ENCODE data around the gene INPP1.

Gene INPP1

GRCh38 chr2:190410166-190410565 is 66.8 kb downstream of the INPP1 start:
- DNase-seq, result peak; percentile 33

DNA sequence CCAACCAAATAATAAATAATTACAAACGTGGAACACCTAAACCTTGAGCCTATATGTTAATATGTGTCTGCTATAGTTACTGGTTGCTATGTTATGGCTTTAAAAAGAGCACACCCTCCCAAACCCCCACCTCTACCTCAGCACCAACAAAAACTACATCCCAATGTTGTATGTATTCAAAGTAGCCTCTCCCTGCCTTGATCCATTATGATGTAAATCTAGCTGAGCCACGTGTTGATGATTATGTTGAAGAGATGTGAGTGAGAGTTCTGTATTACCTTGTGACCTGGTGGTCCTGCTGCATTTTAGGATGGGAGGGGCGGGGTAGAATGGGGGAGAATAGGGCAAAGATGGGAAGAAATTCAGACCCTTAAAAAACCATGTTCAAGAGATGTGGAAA is 69.6 kb downstream of the INPP1 start:
- no peak for DNase-seq

GRCh38 chr2:190413421-190413820 is 70.0 kb downstream of the INPP1 start:
- no peak for DNase-seq

- DNase-seq, result peak; percentile 26
Observed at GRCh38 chr2:190415251-190415650, 71.9 kb downstream of the INPP1 start.

DNA sequence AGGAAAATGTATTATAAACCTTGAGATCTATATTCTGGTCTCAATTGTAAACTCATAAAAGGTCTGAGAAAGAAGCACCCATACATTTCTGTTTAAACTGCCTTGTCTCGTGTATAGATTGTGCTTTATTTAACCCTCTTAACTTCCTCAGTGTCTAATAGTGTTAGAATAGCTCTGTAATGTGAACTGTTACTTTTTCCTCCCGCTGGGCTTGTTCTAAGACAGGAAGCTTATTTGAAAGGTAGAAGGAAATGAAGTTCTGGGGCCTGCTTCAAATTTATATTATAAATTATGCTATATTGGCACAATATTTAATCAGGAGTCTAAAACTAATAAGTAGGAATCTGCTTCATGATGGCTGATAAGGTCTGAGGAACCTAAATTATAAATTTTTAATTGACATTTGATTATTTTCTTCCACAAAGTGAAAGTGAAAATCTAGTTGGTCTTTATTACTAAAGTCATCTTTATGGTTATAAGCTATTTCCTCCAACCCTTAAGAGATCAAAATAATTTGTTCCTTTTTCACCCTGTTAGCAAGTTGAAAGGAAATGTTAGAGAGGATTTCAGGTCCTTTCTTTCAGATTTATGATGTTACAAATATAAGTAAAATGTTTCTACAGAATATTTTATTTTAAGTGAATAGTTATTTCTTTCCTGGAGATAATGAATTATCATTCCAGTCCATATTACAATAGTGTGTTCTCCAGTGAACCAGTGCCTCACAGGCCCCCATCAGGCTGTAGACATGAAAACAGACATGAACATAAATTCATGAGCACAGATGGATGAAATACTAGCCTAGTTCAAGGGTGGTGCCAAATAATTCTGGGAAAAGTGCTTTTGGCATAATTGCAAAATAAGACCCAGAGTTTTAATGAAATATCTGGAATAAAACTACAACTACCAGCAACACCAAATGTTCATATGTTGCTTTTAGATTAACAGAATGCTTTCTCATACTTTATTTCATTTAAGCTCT is 72.7 kb downstream of the INPP1 start:
- peak; percentile 80 for DNase-seq

- DNase-seq, result peak; percentile 80
Observed at GRCh38 chr2:190417045-190417842, 73.9 kb downstream of the INPP1 start.

GRCh38 chr2:190418727-190419126 is 75.3 kb downstream of the INPP1 start:
- DNase-seq, result no peak

DNA sequence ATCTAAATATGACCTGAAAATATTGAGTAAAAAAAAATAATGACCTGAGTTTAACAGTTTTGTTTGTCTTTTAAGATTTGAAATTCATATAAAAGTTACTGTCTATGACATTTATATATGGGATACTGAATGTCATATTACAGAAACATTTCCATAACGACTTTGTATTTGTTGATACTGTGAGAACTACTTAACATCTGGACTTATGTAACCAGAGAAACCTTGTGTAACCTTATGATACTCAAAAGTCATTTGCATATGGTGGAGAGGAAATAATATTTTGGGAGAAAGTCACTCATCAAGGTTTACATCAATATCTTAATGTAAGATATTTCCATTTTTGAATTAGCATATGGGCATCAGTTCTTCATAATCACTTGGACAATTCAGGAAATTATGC is 77.4 kb downstream of the INPP1 start:
- DNase-seq, result no peak

Data from NCI-H82 (cell line).